GM21390 (cell line): Measurements from ENCODE around the gene SART3.
"Not testable (repeated sequence)": the region's sequence is repeated elsewhere in the genome, so short reads cannot be mapped to it uniquely, and the experiment has no call there.

Source experiments
- ATAC-seq: cut with Tn5 transposase; IDR thresholded peaks from one replicate; pipeline ENCODE4 v1.9.1; 2021; ENCODE audit not compliant: unreplicated experiment

The SART3 gene

DNA sequence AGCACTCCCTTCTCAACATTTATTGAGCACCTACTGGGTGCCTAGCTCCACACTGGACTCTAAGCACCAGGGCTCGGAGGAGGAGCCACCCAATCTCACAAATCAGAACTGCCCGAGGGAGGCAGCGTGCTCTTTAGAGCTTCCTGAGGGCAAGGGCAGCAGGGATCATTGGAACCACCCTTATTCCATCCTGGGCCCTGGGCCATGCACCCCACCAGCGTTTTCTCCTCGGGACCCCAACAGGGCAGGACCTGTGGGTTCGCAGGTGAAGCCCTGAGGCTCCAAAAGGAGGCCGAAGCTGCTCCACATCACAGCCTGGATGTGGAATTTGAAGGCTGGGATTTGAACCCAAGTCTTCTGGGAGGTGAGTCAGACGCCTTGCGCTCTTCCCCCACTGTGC lies 21.5 kb upstream of the SART3 start:
- ATAC-seq: no peak

DNA sequence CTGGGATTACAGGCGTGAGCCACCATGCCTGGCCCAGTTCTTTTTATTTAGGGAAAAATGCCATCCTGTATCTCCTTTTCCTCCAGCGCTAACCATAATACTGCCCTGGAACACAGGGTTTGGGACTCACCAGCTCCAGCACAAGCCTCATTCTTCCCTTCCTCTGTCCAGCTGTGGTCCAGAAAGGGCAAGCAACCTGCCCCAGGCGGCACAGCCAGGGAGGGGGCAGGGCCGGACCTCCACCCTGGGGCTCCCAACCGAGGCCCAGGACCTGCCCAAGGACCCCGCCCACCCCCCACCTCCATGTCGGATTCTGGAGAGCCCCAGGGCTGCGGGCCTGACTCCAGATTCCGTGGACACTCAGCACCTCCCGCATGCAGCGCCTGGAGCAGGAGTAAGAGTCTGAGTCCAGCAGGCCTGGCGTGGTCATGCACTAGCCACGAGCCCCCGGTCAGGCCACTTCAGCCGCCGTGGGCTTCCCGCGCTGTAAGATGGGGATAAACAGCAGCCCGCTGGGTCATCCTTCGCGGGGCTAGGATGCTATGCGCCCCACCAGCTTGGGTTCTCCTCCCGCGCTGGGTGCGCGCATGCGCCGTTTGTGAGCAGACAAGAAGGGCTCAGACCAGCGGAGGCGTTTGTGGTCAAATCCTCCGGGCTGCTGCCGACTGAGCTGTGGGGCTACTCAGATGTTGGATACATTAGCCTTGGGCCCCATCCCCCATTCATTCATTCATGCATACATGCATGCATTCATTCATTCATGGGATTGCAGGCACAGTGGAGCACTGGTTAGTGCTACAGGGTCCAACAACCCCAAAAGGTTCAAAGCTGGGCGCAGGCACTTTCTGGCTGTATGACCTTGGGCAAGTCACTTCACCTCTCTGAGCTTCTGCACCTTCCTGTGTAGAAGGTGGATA lies 20.6 kb upstream of the SART3 start:
- no peak for ATAC-seq

DNA sequence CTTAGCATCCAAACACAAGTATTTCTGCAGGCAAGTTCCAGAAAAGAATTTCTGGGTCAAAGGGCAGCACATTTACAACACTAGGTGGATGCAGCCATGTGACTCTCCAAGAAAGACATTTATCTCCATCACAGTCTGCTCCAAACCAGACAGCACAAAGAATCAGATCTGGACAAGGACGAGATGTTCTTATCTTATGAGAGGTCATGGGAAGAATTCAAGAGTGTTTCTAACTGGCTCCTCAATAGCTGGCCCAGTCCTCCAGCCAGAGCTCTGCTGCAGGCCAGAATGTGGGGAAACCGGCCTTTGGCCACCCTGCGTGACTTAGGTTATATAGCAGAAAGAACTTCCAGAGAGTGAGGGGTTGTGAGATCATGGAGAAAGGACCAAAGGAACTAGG lies 19.6 kb upstream of the SART3 start:
- no peak for ATAC-seq

DNA sequence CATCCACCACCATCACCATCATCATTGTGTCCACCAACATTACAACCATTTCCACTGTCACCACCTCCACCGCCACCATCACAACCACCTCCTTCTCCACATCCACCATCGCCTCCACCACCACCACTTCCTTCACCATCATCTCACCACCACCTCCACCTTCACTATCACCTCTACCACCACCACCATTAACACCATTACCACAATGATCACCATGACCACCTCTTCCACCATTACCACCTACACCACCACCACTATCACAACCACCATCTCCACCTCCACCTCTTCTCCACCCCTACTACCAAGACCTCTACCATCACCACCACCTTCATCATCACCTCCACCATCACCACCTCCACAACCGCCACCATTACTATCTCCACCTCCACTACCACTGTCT lies 17.8 kb upstream of the SART3 start:
- no peak for ATAC-seq

DNA sequence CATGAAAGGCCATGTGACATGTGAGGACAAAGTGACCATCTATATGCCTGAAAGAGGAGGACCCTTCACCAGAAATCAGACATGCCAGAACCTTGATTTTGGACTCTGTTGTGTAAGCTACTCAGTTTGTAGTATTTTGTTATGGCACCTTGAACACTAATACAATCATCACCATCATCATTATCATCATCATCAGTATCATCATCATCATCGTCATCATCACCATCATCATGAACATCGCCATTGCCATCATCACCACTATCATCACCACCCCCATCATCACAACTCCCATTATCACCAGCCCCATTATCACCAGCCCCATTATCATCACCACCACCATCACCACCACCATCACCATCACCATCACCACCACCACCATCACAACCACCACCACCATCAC lies 17.3 kb upstream of the SART3 start:
- ATAC-seq: no peak

DNA sequence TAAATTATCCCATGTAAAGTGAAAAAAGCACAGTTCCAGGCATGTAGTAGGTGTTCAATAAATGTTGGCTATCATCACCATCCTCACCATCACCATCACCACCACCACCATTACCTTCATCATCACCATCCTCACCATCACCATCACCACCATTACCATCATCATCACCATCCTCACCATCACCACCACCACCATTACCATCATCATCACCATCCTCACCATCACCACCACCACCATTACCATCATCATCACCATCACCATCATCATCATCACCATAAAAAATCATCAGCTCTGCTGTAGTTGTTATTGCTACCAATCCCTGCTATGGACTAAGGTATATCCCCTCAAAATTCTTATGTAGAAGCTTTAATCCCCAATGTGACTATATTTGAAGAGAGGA lies 16.5 kb upstream of the SART3 start:
- no peak for ATAC-seq

DNA sequence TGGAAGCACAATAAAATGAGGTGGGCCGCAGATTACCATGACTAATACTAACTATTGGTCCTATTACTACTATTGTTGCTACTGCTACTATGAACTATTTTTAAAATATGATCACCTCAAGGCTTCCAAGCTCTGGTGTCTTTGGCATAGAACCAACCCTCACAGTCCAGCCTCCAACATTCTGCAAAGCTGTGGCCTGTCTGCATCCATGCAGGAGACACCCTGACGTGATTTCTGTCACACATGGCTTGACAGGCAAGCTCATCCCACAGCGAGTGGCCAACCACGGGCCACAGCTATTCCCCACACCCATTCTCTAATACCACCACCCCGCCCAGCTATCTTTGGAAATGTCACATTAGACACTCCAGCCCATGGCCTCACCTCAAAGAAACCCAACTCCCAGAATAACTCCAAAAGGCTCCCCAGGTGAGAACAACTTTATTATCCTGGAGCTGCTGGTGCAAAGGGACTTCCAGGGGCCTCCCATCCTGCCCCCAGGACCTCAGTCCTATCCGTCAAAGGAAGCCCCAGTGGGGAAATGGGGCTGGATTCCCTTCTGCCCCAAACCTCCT lies 15.8 kb upstream of the SART3 start:
- ATAC-seq: no peak

DNA sequence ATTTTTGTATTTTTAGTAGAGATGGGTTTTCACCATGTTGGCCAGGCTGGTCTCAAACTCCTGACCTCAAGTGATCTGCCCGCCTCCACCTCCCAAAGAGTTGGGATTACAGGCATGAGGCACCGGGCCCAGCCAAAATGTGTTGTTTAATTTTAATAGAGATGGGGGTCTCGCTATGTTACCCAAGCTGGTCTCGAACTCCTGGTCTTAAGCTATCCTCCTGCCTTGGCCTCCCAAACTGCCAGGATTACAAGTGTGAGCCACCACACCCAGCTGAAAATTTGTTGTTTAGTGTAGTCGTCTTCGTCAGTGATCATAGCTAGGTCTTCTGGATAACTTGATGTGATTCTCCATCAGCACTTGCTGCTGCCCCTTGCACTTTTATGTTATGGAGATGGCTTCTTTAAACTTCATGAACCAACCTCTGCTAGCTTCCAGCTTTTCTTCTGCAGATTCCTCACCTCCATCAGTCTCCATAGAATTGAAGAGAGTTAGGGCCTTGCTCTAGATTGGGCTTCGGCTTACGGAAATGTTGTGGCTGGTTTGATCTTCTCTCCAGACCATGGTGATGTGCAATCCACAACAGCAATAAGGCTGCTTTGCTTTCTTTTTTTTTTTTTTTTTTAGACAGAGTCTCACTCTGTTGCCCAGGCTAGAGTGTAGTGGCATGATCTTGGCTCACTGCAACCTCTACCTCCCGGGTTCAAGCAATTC lies 14.4 kb upstream of the SART3 start:
- ATAC-seq: no peak

DNA sequence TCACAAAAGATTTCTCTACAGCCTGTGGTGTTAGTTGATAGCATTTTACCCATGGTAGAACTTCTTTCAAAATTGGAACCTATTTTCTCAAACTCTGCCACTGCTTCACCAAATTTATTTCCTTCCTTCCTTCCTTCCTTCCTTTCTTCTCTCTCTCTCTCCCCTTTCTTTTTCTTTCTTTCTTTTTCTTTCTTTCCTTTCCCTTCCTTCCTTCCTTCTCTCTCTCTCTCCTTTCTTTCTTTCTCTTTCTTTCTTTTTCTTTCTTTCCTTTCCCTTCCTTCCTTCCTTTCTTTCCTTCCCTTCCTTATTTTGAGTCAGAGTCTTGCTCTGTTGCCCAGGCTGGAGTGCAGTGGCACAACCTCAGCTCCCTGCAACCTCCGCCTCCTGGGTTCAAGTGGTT lies 13.3 kb upstream of the SART3 start:
- not testable (repeated sequence) for ATAC-seq

DNA sequence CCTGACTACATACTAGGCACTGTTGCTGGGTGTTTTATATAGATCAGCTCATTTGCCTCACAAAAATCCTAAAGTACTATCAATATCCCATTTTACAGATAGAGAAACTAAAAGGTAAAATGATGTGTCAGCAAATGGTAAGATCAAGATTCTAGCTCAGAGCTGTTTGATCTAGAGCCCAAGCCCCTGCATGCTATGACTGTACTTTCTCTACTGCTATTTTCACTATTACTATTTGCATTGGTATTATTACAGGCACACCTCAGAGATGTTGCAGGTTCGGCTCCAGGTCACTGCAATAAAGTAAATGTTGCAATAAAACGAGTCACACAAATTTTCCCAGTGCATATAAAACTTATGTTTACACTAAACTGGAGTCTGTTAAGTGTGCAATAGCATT lies 12.3 kb upstream of the SART3 start:
- ATAC-seq: peak; percentile 30

DNA sequence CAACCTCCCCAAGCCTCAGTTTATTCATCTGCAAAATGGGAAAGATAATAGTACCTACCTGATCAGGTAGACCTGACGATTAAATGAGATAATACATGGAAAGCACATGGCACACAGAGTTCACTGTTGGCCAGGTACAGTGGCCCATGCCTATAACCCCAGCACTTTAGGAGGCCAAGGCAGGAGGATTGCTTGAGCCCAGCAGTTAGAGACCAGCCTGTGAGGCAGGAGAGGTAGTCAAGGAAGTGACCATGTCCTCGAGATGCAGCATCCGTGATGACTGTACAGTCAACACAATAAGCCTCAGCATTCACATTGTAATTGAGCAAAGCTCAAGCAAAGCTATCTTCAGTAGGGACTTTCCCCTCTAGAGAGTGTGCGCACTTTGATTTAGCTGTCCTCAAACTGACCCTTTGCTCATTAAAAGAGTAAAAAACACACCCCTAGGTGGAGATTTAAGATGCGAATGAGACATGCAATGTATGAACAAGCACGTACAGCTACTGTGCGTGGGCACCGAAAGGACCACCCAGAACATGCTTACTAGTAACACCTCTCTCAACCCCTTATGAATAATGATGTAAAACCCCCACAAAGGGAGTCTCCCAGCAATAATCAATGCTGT lies 11.3 kb upstream of the SART3 start:
- ATAC-seq: no peak

DNA sequence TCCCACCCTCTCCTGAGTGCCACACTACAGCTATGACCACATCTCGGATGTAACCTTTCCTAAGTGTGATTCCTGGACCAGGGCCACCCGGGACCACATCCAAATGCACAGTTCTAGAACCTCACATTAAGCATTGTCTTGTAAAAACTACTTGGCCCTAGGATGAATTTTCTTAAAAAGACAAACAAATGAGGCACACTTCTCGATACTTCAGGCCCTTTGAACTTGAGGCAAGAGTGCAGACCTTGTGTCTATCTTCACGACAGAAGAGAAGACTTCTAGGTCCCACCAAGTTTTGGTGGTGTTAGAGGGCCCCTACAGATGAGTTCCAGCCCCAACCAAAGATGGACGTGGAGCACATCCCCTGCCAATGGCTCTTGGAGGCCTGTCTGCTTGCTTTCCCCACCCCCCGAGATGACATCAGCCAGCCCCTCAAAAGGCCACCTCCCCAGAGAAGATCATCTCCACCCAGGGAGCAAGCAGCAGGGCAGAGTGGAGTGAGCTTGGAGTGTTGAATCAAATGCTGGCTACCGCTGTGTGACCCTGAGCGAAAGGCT lies 10.7 kb upstream of the SART3 start:
- ATAC-seq: no peak

DNA sequence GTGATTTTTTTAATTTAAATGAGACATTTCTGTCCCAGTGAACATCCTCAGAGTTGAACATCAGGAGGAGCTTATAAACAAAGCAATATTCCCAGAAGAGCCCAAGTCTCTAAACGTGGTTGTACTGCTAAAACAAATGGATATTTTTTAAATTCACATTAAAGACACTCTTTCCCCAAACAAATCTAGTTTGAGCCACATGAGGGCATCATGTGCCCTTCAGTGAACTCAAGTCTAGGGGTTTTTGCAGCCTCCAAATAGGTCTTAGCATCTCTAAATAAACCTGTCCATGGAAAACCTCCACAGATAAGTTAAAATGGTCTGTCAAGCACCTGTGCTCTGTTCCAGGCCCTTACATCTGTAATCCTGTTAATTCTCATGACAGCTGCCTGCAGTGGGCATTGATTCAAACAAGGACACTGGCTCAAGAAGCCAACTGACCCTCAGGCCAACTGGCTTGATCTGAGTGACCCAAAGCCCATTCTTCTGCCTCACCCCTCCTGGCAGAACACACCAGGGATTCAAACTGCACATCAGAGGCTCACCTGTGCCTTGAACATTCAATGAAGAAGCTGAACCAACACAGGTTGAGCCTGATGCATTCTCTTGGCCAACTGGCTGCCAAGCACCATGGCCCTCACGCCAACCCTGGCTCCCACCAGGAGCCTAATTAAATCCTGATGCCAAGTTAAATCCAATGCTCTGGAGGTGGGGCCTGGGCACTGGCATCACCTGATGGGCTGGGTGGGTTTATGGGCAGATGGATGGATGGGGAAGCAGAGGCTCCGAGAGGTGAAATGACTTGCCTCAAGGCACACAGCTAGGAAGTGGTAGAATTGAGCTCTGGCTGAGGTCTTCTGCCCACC lies 10.0 kb upstream of the SART3 start:
- no peak for ATAC-seq

DNA sequence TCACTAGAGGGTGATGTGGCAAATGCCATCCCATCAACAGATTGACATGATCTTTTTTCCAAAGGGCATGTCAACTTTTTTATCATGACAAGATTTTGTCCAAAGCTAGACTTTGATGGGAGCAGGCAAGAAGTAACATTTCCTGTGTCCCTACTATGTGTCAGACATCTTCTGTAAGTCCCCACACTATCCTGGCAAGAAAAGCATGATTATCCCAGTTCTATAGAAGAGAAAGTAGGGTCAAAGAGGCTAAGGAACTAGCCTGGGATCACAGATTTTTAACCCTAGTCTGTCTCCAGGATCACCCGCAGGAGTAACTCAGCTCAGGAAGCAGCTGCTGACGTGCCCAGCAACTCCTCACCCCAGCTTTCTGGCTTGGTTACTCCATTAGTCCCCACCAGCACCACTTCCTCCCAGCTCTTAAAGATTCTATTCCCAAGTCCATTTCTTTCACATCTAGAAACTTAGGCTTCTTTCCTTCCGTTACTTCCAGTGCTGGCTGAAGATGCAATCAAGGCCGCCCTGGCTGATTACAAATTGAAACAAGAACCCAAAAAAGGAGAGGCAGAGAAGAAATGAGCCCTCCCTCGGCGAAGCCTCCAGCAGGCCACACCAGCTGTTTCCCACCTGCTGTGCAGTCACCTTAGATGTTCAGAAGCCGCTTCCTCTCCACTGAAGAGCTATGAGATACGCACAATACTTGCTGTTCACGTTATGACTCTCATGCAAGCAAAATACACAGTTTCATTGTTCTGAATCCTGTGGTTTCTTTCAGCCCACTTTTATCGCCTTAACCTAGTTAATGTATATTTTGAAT lies 7.6 kb upstream of the SART3 start:
- peak; percentile 71 for ATAC-seq

DNA sequence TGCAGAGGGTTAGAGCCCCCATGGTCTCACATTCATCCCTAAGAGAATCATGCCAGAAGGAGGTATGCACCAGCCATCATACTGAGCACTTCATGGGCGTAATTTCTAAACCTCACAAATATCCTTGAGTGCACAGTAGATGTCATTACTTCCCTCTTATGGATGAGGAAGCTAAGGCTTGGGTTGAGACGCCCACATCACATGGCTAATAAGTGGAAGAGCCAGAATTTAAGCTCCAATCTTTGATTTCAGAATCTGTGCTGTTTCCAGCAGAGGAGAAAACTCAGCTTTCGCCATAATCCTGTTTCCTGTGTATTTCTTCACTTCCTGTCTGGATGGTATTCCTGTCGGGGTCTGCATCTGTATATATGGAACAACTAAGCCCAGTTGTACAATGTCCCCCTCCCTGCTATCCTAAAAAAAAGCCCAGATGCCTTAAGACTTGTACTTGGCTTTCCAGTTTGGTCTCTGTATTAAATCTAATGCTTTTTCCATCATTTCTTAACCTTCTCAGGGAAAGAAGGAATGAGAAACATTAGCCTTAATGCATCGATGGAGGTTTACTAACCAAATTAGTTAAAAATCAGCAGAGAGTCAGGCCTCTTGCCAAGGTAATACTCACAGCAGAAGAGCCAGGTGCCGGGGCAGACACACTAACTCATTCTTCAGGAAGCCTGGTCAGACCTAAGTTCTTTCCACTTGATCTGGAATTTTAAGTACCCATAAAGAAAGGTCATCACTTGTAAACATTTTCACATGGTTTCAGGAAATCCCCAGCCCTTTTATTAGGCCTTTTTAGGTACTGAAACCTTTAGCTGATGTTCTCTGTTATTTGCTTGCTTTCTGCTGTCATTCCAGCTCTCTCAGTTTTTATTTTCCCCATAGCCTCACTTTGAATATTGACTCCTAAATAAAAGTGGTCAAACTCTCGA lies 6.7 kb upstream of the SART3 start:
- no peak for ATAC-seq

DNA sequence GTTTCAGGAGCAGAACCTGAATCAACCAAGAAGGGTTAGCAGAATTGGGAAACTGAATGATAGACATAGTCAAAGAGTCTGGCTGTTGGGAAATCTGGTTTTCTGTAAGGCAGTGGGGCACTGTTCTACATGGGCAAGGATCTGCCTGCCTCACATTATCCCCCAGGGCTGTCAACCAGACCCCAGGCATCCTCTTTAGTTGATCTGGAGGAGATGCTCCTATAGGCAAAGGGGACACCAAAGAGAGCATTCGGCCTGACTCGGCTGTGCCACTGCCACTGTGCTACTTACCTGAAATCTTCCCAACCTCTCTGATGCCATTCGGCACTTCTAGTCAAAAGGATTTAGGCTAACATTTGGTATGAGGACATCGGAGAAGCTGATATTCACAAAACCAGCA lies 5.5 kb upstream of the SART3 start:
- ATAC-seq: no peak

DNA sequence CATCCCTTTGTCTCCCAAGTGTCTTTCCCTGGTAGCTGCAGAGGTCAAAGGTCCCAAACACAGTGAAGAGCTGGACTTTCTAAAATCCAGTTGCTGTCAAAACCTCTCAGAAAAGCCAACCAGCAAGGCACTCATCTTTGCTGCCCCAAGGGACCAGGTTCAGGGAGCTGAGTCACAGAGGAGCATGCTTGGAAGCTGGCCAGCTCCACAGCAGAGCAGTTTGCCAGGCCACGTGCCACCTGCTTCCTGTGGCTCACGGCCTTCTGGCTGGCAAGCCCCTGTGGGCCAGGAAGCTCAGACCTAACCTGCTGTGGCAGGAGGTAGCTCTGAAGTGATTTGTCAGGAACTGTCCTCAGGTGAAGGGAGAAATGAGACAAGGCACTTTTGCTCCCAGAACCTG lies 5.0 kb upstream of the SART3 start:
- ATAC-seq: no peak

DNA sequence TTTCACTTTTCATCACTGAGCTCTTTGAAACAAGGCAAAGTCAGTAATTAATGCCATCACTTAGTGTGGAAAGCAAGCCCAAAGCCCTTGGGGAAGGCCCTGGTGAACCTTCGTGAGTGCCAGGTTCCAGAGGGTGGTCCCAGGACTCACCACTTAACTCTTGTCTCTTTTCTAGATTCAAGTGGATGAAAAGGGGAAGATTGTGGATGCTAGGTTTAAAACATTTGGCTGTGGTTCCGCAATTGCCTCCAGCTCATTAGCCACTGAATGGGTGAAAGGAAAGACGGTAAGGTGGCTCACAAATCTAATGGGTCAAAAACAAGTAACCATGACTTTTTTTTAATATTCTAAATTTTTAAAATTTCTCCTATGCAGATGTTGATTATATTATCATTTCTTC lies 4.2 kb upstream of the SART3 start:
- no peak for ATAC-seq
